ENCODE data around the gene EXOC6B.
"Not testable (repeated sequence)": the region's sequence is repeated elsewhere in the genome, so short reads cannot be mapped to it uniquely, and the experiment has no call there.

- not testable (repeated sequence) for TF ChIP-seq CTCF, POLR2A (IDR thresholded peaks at IDR 0.05)
Observed at GRCh38 chr2:72484622-72485021, 341.2 kb downstream of the EXOC6B start.
